PC-9 (cell line): Measurements from ENCODE around the gene LIX1.

Experiments used
- CTCF ChIP-seq: fragments of 200-600 bp; sonication (generic); conservative IDR thresholded peaks from 2 replicates; pipeline ENCODE4 v1.6.1; 2017; ENCODE audit warnings: mixed run types, antibody characterized with exemption, mild to moderate bottlenecking, moderate library complexity
- EZH2 ChIP-seq: fragments of 200-600 bp; sonication (generic); IDR thresholded peaks from 2 replicates; pipeline ENCODE4 v1.8.0; 2017; ENCODE audit warnings: antibody characterized with exemption, low read depth

- TF ChIP-seq CTCF (no peak), EZH2 (no peak)
Observed at GRCh38 chr5:97065475-97065874, 76.9 kb downstream of the LIX1 start.
